Measurements from ENCODE around the gene TTLL5. TPM values are rescaled to one million over a fixed set of nuclear protein-coding genes. Genes with fewer than 3 reads are reported as not detected.

TTLL5 gene
- total RNA-seq, 1 donor from 2014 or later, result 37.9 TPM

GRCh38 chr14:75725481-75725880 is 64.4 kb downstream of the TTLL5 start:
- peaks cover 47% of the 10 kb centered on the region for H3K36me3 Mint-ChIP-seq (ENCODE audit: low read depth)
- no peaks in the 10 kb centered on the region for H3K4me1 Mint-ChIP-seq
- ChIA-PET POLR2A (no interaction called here), CTCF (no interaction called here)
- intact Hi-C loops (cut with micrococcal nuclease), result no loop called here
- DNase-seq (no peak), ATAC-seq (ENCODE audit: low read depth) (no peak)
- no peak overlapping the region for H3K4me3 Mint-ChIP-seq
- H3K9me3 Mint-ChIP-seq, result peaks cover 7% of the 10 kb centered on the region
- H3K27me3 Mint-ChIP-seq, result no peaks in the 10 kb centered on the region
- TF ChIP-seq CTCF (IDR thresholded peaks at IDR 0.05), result no peak
- H3K27ac Mint-ChIP-seq, result no peak overlapping the region

GRCh38 chr14:75726321-75726720 is 65.3 kb downstream of the TTLL5 start:
- DNase-seq (no peak), ATAC-seq (ENCODE audit: low read depth) (no peak)
- intact Hi-C loops (cut with micrococcal nuclease), result no loop called here
- H3K4me3 Mint-ChIP-seq, result no peak overlapping the region
- H3K4me1 Mint-ChIP-seq, result no peaks in the 10 kb centered on the region
- peaks cover 7% of the 10 kb centered on the region for H3K9me3 Mint-ChIP-seq
- H3K27ac Mint-ChIP-seq, result no peak overlapping the region
- H3K27me3 Mint-ChIP-seq, result no peaks in the 10 kb centered on the region
- peaks cover 38% of the 10 kb centered on the region for H3K36me3 Mint-ChIP-seq (ENCODE audit: low read depth)
- ChIA-PET CTCF (interaction anchor here (1.0 kb wide), 1 partner anchor 18 kb away, joined by 3 read pairs; no protein-coding TSS in a partner anchor), POLR2A (no interaction called here)
- TF ChIP-seq CTCF (IDR thresholded peaks at IDR 0.05), result no peak

- TF ChIP-seq CTCF (IDR thresholded peaks at IDR 0.05), result no peak
- no peak for DNase-seq
- POLR2A ChIA-PET, result no interaction called here
- Mint-ChIP-seq H3K4me1 (no peaks in the 10 kb centered on the region), H3K9me3 (peaks cover 7% of the 10 kb centered on the region), H3K4me3 (no peak overlapping the region), H3K27me3 (no peaks in the 10 kb centered on the region), H3K27ac (no peak overlapping the region), H3K36me3 (ENCODE audit: low read depth) (peaks cover 37% of the 10 kb centered on the region)
- ATAC-seq (ENCODE audit: low read depth), result no peak
- intact Hi-C loops (cut with micrococcal nuclease), result no loop called here
- CTCF ChIA-PET, result interaction anchor here (1.0 kb wide), 1 partner anchor 19 kb away, joined by 3 read pairs; no protein-coding TSS in a partner anchor
Measured at GRCh38 chr14:75727124-75727523, 66.1 kb downstream of the TTLL5 start.

GRCh38 chr14:75732888-75733287 is 71.8 kb downstream of the TTLL5 start:
- H3K27ac Mint-ChIP-seq, result no peak overlapping the region
- H3K27me3 Mint-ChIP-seq, result no peaks in the 10 kb centered on the region
- ATAC-seq (ENCODE audit: low read depth) (no peak), DNase-seq (no peak)
- intact Hi-C loops (cut with micrococcal nuclease), result no loop called here
- H3K36me3 Mint-ChIP-seq (ENCODE audit: low read depth), result peaks cover 38% of the 10 kb centered on the region
- no peaks in the 10 kb centered on the region for H3K4me1 Mint-ChIP-seq
- ChIA-PET POLR2A (no interaction called here), CTCF (no interaction called here)
- no peaks in the 10 kb centered on the region for H3K9me3 Mint-ChIP-seq
- TF ChIP-seq CTCF (IDR thresholded peaks at IDR 0.05), result no peak
- H3K4me3 Mint-ChIP-seq, result no peak overlapping the region

- Mint-ChIP-seq H3K27me3 (no peaks in the 10 kb centered on the region), H3K4me1 (no peaks in the 10 kb centered on the region), H3K27ac (no peak overlapping the region), H3K36me3 (ENCODE audit: low read depth) (peaks cover 36% of the 10 kb centered on the region), H3K9me3 (no peaks in the 10 kb centered on the region), H3K4me3 (no peak overlapping the region)
- ATAC-seq (ENCODE audit: low read depth) (no peak), DNase-seq (no peak)
- TF ChIP-seq CTCF (IDR thresholded peaks at IDR 0.05), result no peak
- intact Hi-C loops (cut with micrococcal nuclease), result no loop called here
- POLR2A ChIA-PET, result no interaction called here
- CTCF ChIA-PET, result no interaction called here
Measured at GRCh38 chr14:75734854-75735253, 73.8 kb downstream of the TTLL5 start.

All from activated B cell treated with CpG ODN at 0.5 μM for 24 hours (primary cell).